Glomerular endothelial cell (primary cell): Measurements from ENCODE around the gene MMEL1. TPM values are rescaled to one million over a fixed set of nuclear protein-coding genes. Genes with fewer than 3 reads are reported as not detected.
"Not testable (repeated sequence)": the region's sequence is repeated elsewhere in the genome, so short reads cannot be mapped to it uniquely, and the experiment has no call there.

ENCODE experiments used
- DNase-seq: peaks from one replicate; pipeline ENCODE4 v3.0.0-alpha.2; 2011; ENCODE audit warnings: low read depth, low spot score; ENCODE audit errors: extremely low read depth
- total RNA-seq: library from RNA; depleted of rRNA; stranded (reverse); fragments of >200 nt; gene quantifications from 2 replicates; pipeline ENCODE4 v1.2.3, GENCODE V29; 2015

Gene MMEL1
- total RNA-seq, 1 donor from 2014 or later: 0.93 TPM

- no peak for DNase-seq
Observed at GRCh38 chr1:2559509-2560298, 73.1 kb downstream of the MMEL1 start.

GRCh38 chr1:2558861-2559260 is 74.0 kb downstream of the MMEL1 start:
- no peak for DNase-seq

GRCh38 chr1:2558420-2558819 is 74.4 kb downstream of the MMEL1 start:
- no peak for DNase-seq

- no peak for DNase-seq
Observed at GRCh38 chr1:2557482-2558400, 75.1 kb downstream of the MMEL1 start.

- no peak for DNase-seq
Observed at GRCh38 chr1:2556678-2557481, 75.9 kb downstream of the MMEL1 start.

- DNase-seq: no peak
Observed at GRCh38 chr1:2556277-2556677, 76.5 kb downstream of the MMEL1 start, which contains the start of gene TNFRSF14. TNFRSF14 (plus strand) TSS chr1:2556371; CDS start chr1:2556665, 294 bp downstream.

GRCh38 chr1:2555634-2556276 is 77.1 kb downstream of the MMEL1 start:
- no peak for DNase-seq

GRCh38 chr1:2554621-2555387 is 78.0 kb downstream of the MMEL1 start:
- DNase-seq: no peak

GRCh38 chr1:2553871-2554620 is 78.8 kb downstream of the MMEL1 start:
- DNase-seq: no peak

- not testable (repeated sequence) for DNase-seq
Observed at GRCh38 chr1:2553076-2553475, 79.7 kb downstream of the MMEL1 start.

GRCh38 chr1:2552189-2552588 is 80.6 kb downstream of the MMEL1 start:
- DNase-seq: no peak

GRCh38 chr1:2551544-2551943 is 81.3 kb downstream of the MMEL1 start:
- DNase-seq: not testable (repeated sequence)

- DNase-seq: not testable (repeated sequence)
Observed at GRCh38 chr1:2550309-2550861, 82.4 kb downstream of the MMEL1 start.

GRCh38 chr1:2549367-2550029 is 83.3 kb downstream of the MMEL1 start:
- not testable (repeated sequence) for DNase-seq

GRCh38 chr1:2548068-2548589 is 84.7 kb downstream of the MMEL1 start:
- no peak for DNase-seq

- no peak for DNase-seq
Observed at GRCh38 chr1:2547210-2548067, 85.4 kb downstream of the MMEL1 start.
